NOMO-1 (cell line): Measurements from ENCODE around the gene LPAR2.
A peak's percentile ranks its signal among the peaks of the same experiment; 100 is the strongest.
"Not testable (repeated sequence)": the region's sequence is repeated elsewhere in the genome, so short reads cannot be mapped to it uniquely, and the experiment has no call there.

ENCODE experiments used
- DNase-seq, 2 experiments: peaks; one replicate each; lab custom pipeline; 2025; ENCODE audit not compliant: unreplicated experiment in 2 of 2; lab: John Stamatoyannopoulos, UW

LPAR2 gene

DNA sequence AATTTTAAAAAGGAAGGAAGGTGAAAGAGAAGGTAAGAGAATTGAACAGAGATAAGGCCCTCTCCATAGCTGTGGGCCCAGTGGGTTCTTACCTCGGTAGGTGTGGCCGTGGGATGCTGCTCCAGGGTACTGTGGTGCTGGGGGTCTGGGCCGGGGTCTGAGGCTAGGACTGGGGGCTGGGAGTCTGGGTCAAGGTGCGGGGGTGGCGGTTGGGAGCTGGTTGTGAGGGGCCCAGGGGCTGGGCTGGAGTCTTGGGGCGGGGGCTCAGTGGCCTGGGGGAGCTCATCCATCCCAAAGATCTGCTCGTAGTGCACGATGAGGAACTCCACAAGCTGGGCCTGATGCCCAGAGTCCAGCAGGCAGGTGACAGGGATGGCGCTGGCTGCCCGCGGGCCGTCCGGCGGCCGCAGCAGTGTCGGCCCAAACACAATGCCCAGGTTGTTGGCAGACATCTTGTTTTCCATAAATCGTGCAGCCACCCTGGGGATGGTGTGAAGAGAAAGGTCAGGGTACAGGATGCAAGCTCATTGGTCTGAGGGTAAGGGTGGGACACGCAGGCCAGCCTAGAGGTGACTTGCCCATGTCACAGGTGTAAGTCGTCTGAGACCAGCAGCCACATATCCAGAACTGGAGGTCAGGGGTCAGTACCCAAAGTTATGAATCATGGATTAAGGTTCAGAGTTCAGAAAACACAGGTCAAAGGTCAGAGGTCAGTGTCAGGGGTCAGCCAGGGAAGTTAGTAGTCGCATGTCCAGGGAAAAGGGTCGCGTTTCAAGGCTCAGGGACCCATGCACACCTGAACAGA is 5.9 kb upstream of the LPAR2 start:
- no peak for DNase-seq

GRCh38 chr19:19632661-19633060 is 4.6 kb upstream of the LPAR2 start:
- DNase-seq, result no peak

GRCh38 chr19:19631346-19631745 is 3.3 kb upstream of the LPAR2 start:
- no peak for DNase-seq

DNA sequence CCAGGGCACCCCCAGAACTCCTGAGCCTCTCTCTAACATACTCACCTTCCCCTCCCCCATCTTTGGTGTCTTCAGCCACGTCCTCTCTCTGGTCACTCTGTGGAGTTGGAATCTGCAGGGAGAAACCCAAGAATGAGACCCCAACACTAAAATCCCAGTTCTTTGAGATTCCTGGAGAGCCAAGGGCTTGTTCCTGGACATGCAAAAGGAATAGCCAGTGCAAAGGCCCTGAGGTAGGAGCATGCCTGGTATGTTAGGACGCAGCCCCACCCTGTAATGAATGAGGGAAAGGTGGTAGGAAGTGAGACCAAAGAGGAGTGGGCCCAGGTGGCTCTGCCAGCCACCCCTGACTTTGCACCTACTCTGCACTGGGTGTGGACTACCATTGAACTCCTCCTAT is 2.4 kb upstream of the LPAR2 start:
- DNase-seq, result no peak

GRCh38 chr19:19630062-19630414 is 2.0 kb upstream of the LPAR2 start:
- DNase-seq, result no peak

DNA sequence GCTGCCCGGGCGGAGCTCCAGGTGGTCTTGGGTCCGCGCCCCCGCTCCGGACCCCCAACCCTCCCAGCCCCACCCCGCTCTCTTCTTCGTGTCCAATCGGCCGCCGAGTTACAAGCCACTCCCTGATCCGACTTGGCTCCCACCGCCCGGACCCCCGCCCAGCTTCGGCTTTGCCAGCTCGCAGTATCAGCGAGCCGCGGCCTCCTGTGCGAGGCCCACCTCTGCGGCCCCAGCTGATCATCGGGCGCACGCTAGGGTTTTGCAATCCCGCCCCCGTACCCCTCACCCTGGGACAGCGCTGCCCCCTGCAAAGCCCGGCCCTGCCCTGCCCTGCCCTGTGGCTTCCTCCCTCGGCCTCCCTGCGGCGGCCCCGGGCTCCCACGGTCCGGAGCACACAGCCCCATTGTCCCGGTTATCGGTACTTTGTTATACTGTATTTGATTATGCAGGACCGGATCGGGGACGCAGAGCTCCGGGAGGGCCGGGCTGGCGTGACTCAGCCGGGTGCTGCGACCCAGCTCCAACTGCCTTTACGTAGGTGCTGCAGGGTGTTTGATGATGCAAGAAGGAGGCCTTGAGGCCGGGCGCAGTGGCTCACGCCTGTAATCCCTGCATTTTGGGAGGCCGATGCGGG is 598 bp upstream of the LPAR2 start:
- peak; percentile 19 to 26 for DNase-seq

DNA sequence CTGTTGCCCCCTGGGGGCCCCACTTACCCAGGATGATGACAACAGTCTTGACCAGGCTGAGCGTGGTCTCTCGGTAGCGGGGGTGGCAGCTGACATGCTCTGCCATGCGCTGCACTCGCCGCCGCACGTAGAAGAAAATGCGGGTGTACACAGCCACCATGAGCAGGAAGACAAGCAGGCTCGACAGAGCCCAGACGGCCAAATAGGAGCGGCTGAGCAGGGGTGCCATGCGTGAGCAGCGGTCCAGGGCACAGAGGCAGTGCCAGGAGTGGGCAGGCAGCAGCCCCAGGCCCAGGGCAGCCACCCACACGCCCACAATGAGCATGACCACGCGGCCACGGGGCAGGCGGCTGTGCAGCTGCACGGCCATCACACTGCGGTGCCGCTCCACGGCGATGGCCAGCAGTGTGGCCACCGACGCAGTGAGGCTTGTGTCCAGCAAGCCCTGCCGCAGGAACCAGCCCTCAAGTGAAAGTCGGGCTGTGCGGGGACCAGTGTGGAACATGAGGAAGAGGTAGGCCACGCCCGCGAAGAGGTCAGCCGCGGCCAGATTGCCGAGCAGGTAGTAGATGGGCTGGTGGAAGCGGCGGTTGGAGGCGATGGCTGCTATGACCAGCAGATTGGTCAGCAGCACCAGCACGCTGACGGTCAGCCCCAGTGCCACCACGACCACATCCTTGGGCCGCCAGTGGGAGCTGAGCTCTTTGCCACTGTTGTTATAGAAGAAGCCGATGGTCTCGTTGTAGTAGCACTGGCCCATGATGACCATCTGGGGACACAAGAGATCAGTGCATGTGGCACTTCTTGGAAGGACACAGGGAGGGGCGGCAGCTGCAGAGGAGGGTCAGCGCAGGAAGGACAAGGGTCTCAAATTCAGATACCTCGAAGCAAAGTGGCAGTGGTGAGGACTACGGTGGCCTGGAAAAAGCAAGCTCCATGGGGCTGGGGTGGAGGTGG is 1.2 kb downstream of the LPAR2 start:
- no peak for DNase-seq

- no peak for DNase-seq
These were observed 3.9 kb downstream of the LPAR2 start for GRCh38 chr19:19624032-19624570.

DNA sequence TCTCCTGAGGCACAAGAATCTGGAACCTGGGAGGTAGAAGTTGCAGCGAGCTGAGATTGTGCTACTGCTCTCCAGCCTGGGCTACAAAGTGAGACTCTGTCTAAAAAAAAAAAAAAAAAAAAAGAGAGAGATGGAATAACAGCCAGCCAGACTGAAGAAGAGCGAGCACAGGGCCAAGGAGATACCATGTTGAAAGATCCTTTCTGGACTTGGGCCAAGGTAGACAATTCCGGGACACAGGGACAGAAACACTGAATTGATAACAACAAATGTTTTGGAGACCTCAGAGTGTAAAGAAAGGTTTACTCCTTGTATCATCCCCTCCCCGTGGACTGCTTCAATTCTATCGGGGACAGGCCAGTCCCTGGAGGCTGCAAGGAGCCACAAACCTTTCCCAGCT is 4.6 kb downstream of the LPAR2 start:
- no peak for DNase-seq

- no peak for DNase-seq
These were observed 8.2 kb downstream of the LPAR2 start for GRCh38 chr19:19619849-19620210.

- no peak for DNase-seq
These were observed 8.7 kb downstream of the LPAR2 start for GRCh38 chr19:19619181-19619848.

- peak; percentile 96 to 98 for DNase-seq
These were observed 9.6 kb downstream of the LPAR2 start, which contains the start of gene PBX4 for GRCh38 chr19:19618219-19619051. Gene PBX4, minus strand, starts transcription at chr19:19618687. Its CDS starts 58 bp downstream, at chr19:19618629.

DNA sequence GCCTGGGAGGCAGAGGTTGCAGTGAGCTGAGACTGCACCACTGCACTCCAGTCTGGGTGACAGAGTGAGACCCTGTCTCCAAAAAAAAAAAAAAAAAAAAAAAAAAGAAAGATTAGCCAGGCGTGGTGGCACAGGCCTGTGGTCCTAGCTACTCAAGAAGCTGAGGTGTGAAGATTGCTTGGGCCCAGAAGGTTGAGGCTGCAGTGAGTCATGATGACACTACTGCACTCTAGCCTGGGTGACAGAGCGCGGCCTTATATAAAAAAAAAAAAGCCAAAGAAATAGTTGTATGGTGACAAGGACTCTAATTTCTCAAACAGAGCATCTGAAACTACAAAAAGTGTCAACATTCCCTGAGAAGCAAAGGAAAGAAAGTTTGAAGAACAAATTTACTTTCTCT is 12.9 kb downstream of the LPAR2 start:
- DNase-seq, result no peak

GRCh38 chr19:19613506-19613905 is 14.5 kb downstream of the LPAR2 start:
- DNase-seq, result no peak

DNA sequence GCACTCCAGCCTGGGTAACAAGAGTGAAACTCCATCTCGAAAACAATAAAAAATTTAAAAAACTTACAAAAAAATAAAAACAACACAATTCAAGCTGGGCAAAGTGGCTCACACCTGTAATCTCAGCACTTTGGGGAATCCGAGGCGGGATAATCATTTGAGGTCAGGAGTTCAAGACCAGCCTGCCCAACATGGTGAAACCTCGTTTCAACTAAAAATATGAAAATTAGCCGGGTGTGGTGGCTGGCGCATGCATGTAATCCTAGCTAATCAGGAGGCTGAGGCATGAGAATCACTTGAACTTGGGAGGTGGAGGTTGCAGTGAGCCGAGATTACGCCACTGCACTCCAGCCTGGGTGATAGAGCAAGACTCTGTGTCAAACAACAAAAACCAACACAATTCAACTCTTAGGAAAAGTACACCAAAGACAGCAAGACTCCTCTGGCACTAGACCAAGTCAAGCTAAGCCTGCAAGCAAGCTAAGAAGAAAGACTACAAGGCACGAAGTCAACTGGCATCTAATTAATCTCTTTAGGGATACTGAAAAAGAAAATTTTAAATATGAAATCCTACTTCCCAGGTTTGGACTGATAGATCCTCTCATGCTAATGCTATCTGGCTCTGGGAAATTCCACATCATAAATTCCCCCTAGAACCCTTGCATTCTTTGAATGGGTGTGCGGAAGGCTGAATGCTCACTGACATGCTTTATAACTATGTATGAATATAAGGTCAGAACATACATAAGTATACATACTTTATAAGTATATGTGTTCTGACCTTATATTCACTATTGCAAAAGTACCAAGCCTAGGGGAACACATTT is 17.4 kb downstream of the LPAR2 start:
- DNase-seq, result no peak

DNA sequence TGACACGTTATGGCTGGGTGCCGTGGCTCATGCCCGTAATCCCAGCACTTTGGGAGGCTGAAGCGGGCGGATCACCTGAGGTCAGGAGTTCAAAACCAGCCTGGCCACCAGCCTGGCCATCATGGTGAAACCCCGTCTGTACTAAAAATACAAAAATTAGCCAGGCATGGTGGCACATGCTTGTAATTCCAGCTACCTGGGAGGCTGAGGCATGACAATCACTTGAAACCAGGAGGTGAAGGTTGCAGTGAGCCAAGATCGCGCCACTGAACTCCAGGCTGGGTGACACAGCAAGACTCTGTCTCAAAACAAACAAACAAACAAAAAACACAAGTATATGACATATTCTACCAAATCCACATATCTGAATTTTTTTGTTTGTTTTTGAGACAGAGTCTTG is 21.3 kb downstream of the LPAR2 start:
- DNase-seq, result not testable (repeated sequence)

DNA sequence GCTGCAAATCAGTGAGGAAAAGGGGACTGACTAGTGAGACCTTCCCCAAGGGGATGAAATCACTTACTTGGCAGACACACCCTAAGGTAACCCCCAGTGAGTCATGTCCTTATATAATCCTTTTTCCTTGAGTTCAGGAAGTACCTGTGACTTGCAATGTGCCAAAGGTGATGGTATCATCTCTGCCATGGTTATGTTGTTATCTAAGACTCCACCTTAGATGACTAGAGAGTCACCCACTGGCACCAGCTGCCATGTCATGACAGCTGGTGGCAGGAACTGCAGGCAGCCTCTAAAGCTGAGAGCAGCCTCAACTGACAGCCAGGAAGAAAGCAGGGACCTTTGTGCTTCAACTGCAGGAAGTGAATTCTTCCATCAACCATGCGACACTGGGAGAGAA is 22.0 kb downstream of the LPAR2 start:
- no peak for DNase-seq

DNA sequence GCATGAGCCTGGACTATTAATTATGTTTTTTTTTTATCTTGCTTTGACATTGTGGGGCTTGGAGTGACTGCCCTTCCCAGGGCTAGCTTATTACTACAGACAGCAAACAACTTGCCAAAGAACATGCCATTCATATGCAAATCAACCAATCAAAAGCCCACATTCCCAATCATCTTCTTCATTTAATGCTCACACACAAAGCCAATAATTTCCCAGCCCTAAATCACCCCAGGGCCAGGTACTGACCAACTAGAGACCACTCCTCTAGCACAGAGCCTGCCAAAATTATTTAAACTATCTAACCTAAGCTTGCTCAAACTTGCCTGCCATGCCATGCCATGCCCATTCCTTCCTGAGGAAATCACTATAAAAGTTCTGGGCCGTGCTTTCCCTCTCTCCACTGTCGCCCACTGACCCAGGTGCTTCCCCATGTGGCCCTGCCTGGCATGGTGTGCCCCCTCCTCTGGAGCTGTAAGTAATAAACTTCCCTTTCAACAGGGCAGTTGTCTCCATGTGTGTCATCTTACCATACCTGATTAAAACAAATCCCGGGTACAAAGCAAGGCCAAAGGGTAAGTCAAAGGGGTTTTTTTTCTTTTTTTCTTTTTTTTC is 25.2 kb downstream of the LPAR2 start:
- no peak for DNase-seq
